Measurements from ENCODE around the gene RBP5. TPM values are rescaled to one million over a fixed set of nuclear protein-coding genes. Genes with fewer than 3 reads are reported as not detected.
A peak's percentile ranks its signal among the peaks of the same experiment; 100 is the strongest.

The RBP5 gene
- total RNA-seq, 1 donor from 2014 or later: 1.1 TPM

DNA sequence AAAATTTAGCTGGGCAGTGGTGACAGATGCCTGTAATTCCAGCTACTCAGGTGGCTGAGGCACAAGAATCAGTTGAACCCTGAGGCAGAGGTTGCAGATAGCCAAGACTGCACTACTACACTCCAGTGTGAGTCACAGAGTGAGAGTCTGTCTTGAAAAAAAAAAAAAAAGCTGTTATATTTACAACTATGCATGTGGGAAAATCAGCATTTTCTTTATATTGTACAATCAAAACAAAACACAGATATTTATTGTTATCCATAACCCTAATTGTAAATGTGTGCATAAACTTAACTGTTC lies 48.9 kb downstream of the RBP5 start:
- peak; percentile 30 to 48 for ATAC-seq
- TF ChIP-seq, protein P1, sequence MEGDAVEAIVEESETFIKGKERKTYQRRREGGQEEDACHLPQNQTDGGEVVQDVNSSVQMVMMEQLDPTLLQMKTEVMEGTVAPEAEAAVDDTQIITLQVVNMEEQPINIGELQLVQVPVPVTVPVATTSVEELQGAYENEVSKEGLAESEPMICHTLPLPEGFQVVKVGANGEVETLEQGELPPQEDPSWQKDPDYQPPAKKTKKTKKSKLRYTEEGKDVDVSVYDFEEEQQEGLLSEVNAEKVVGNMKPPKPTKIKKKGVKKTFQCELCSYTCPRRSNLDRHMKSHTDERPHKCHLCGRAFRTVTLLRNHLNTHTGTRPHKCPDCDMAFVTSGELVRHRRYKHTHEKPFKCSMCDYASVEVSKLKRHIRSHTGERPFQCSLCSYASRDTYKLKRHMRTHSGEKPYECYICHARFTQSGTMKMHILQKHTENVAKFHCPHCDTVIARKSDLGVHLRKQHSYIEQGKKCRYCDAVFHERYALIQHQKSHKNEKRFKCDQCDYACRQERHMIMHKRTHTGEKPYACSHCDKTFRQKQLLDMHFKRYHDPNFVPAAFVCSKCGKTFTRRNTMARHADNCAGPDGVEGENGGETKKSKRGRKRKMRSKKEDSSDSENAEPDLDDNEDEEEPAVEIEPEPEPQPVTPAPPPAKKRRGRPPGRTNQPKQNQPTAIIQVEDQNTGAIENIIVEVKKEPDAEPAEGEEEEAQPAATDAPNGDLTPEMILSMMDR (IDR thresholded peaks at IDR 0.05): no peak
- intact Hi-C loops (cut with DNase I): no loop called here
- Histone ChIP-seq H3K27me3 (ENCODE audit: low read depth) (no peaks in the 10 kb centered on the region), H3K27ac (peak overlapping the region; percentile 73), H3K36me3 (peaks cover 25% of the 10 kb centered on the region), H3K4me3 (no peak overlapping the region), H3K4me1 (peaks cover 9% of the 10 kb centered on the region), H3K9me3 (no peaks in the 10 kb centered on the region)
- DNase-seq: no peak

DNA sequence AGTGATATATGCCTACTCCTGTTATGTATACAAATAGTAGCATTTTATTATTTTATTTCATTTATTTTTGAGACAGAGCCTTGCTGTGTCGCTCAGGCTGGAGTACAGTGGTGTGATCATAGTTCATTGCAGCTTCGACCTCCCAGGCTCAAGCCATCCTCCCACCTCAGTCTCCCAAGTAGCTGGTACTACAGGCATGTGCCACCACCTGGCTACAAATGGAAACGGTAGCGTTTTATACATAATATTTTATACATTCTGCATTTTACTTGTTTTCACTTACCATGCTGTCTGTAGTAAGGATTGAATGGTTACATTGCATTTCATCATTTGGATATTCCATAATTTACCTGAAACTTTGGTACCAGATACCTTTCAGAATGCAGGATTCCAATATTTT lies 50.5 kb downstream of the RBP5 start:
- intact Hi-C loops (cut with DNase I): no loop called here
- H3K27ac ChIP-seq: no peak overlapping the region
- H3K36me3 ChIP-seq: peaks cover 25% of the 10 kb centered on the region
- TF ChIP-seq, protein P1 (IDR thresholded peaks at IDR 0.05): no peak
- DNase-seq (no peak), ATAC-seq (no peak)
- H3K27me3 ChIP-seq (ENCODE audit: low read depth): no peaks in the 10 kb centered on the region
- H3K9me3 ChIP-seq: no peaks in the 10 kb centered on the region
- H3K4me1 ChIP-seq: peaks cover 9% of the 10 kb centered on the region
- no peak overlapping the region for H3K4me3 ChIP-seq

DNA sequence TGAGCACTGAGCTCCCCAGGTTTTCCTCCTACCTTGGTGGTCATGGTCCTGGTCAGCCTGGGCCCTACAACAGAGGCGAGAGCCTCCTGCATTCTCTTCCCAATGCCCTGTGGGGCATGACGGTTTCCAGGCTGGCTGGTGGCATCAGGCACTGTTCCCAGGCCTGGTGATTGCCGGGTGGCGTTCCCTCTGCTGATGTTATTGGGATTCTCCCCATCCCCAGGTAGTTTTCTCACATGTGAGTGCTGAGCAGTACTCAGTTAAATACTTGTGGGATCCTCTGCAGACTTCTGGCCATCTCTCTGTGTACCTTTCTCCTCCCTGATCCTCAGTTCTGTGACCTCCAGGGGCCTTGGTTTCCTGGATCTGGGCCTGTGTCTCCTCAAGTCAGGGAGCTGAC lies 52.2 kb downstream of the RBP5 start:
- H3K27ac ChIP-seq: no peak overlapping the region
- no peaks in the 10 kb centered on the region for H3K27me3 ChIP-seq (ENCODE audit: low read depth)
- no peaks in the 10 kb centered on the region for H3K9me3 ChIP-seq
- peaks cover 8% of the 10 kb centered on the region for H3K36me3 ChIP-seq
- DNase-seq (no peak), ATAC-seq (no peak)
- intact Hi-C loops (cut with DNase I): no loop called here
- TF ChIP-seq, protein P1 (IDR thresholded peaks at IDR 0.05): no peak
- peaks cover 9% of the 10 kb centered on the region for H3K4me1 ChIP-seq
- H3K4me3 ChIP-seq: no peak overlapping the region

DNA sequence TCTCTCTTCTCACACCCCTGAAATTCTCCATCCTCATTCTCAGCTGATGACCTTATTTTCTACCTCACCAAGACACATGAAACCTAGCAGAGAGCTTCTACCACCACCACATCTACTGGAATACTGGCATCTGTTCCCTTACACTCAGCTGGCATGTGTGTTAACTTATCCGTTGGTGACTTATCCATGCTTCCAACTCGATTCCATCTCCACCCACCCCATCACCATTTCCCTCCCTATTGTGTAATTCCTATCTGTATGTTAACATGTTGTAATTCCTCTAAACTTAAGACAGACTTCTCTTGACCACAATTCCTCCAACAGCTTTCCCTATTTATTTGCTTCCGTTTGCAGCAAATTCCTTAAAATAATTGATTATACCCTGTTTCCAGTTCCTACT lies 52.8 kb downstream of the RBP5 start:
- Histone ChIP-seq H3K9me3 (no peaks in the 10 kb centered on the region), H3K36me3 (peaks cover 7% of the 10 kb centered on the region), H3K27ac (no peak overlapping the region), H3K27me3 (ENCODE audit: low read depth) (no peaks in the 10 kb centered on the region), H3K4me1 (peaks cover 9% of the 10 kb centered on the region), H3K4me3 (no peak overlapping the region)
- DNase-seq (no peak), ATAC-seq (no peak)
- intact Hi-C loops (cut with DNase I): no loop called here
- TF ChIP-seq, protein P1 (IDR thresholded peaks at IDR 0.05): no peak

DNA sequence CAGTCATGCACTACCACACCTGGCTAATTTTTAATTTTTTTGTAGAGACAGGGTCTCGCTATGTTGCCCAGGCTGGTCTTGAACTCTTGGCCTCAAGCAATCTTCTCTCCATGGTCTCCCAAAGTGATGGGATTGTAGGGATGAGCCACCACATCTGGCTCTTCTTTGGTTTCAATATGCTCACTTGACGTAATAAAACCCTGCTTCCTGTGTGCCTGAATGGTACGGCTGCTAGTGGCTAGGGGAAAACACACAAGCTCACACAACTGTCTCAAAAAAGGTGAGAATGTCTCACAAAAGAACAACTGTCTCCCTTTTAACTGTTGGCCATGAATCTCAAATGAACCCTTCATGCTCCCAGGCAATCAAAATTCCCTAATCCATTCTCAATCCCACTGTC lies 53.2 kb downstream of the RBP5 start:
- intact Hi-C loops (cut with DNase I): no loop called here
- Histone ChIP-seq H3K36me3 (peaks cover 4% of the 10 kb centered on the region), H3K27me3 (ENCODE audit: low read depth) (no peaks in the 10 kb centered on the region), H3K4me3 (no peak overlapping the region), H3K9me3 (no peaks in the 10 kb centered on the region), H3K27ac (no peak overlapping the region), H3K4me1 (peaks cover 9% of the 10 kb centered on the region)
- TF ChIP-seq, protein P1 (IDR thresholded peaks at IDR 0.05): no peak
- DNase-seq: no peak
- no peak for ATAC-seq

DNA sequence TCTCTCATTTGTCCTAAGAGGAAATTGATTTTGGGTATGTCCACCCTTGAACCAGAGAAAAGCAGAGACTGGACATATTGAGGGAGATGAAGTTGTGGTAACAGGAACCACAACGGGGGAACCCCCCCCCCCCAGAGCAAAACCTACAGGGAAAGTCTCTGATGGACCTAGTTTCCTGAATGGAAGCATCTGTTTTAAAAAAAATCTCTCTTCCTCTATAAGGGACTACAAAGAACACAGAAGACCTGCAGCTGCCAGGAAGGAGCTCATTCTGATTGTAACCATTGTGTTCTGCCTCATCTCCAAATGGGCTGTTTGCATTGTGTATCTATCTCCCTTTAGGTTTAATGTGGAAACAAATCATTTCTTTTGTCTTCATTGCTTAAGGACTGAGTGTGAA lies 54.7 kb downstream of the RBP5 start:
- H3K4me3 ChIP-seq: no peak overlapping the region
- no peaks in the 10 kb centered on the region for H3K27me3 ChIP-seq (ENCODE audit: low read depth)
- TF ChIP-seq, protein P1 (IDR thresholded peaks at IDR 0.05): no peak
- H3K27ac ChIP-seq: no peak overlapping the region
- peaks cover 13% of the 10 kb centered on the region for H3K36me3 ChIP-seq
- no peak for ATAC-seq
- DNase-seq: no peak
- H3K4me1 ChIP-seq: no peaks in the 10 kb centered on the region
- no peaks in the 10 kb centered on the region for H3K9me3 ChIP-seq
- intact Hi-C loops (cut with DNase I): no loop called here
